ENCODE data around the gene ZNF14. TPM values are rescaled to one million over a fixed set of nuclear protein-coding genes. Genes with fewer than 3 reads are reported as not detected.
"Not testable (repeated sequence)": the region's sequence is repeated elsewhere in the genome, so short reads cannot be mapped to it uniquely, and the experiment has no call there.

Gene ZNF14
- total and polyA plus RNA-seq, 10 donors = 5.2 to 17.1 (median 10.5) TPM

GRCh38 chr19:19691683-19692082, 41.2 kb downstream of the ZNF14 start:
- Histone ChIP-seq H3K4me3 (no peak overlapping the region), H3K27me3 (replicated peaks in 1 of 7) (no peaks in the 10 kb centered on the region), H3K36me3 (peaks cover 0 to 14% (median 0%) of the 10 kb centered on the region in 6 donors), H3K9me3 (peaks cover 0 to 77% (median 32%) of the 10 kb centered on the region in 8 donors), H3K27ac (no peak overlapping the region), H3K4me1 (no peaks in the 10 kb centered on the region)
- 87 to 96% (median 93%) methylated on average over 10 of the region's 10 CpGs for WGBS, 5 donors
- no peak for TF ChIP-seq POLR2AphosphoS5 (IDR thresholded peaks at IDR 0.05)
- no peak for TF ChIP-seq CTCF (IDR thresholded peaks at IDR 0.05 in 8 of 11, conservative IDR thresholded peaks at IDR 0.05 in 3 of 11)
- no peak for TF ChIP-seq POLR2A (IDR thresholded peaks at IDR 0.05)
- intact Hi-C loops (cut with DNase I; ENCODE audit: low total_unique reads) = no loop called here
- no peak for DNase-seq

- H3K4me1 ChIP-seq; DNase-seq; H3K27me3 ChIP-seq (replicated peaks in 1 of 7); H3K4me3 ChIP-seq; H3K27ac ChIP-seq; intact Hi-C loops (cut with DNase I; ENCODE audit: low total_unique reads): not testable (repeated sequence)
- Histone ChIP-seq H3K9me3 (peaks cover 12 to 78% (median 47%) of the 10 kb centered on the region in 8 donors), H3K36me3 (peaks cover 0 to 33% (median 0%) of the 10 kb centered on the region in 6 donors)
- WGBS, 5 donors = 95 to 100% (median 97%) methylated on average over 10 of the region's 10 CpGs
These were observed 43.9 kb downstream of the ZNF14 start for GRCh38 chr19:19689023-19689422.

- H3K9me3 ChIP-seq = peaks cover 12 to 83% (median 61%) of the 10 kb centered on the region in 8 donors
- 95 to 99% (median 96%) methylated on average over 3 of the region's 3 CpGs for WGBS, 5 donors
- no peaks in the 10 kb centered on the region for H3K4me1 ChIP-seq
- no peak overlapping the region for H3K27ac ChIP-seq
- H3K36me3 ChIP-seq = peaks cover 0 to 50% (median 3%) of the 10 kb centered on the region in 6 donors
- intact Hi-C loops (cut with DNase I; ENCODE audit: low total_unique reads) = no loop called here
- no peak overlapping the region for H3K4me3 ChIP-seq
- TF ChIP-seq POLR2AphosphoS5 (IDR thresholded peaks at IDR 0.05) (peak in 1 of 3 donors; percentile 3), POLR2A (IDR thresholded peaks at IDR 0.05) (no peak)
- no peak for DNase-seq
- no peaks in the 10 kb centered on the region for H3K27me3 ChIP-seq (replicated peaks in 1 of 7)
These were observed 45.8 kb downstream of the ZNF14 start for GRCh38 chr19:19687090-19687489.

GRCh38 chr19:19686580-19686979, 46.3 kb downstream of the ZNF14 start:
- peaks cover 12 to 83% (median 64%) of the 10 kb centered on the region in 8 donors for H3K9me3 ChIP-seq
- no peak overlapping the region for H3K4me3 ChIP-seq
- intact Hi-C loops (cut with DNase I; ENCODE audit: low total_unique reads) = no loop called here
- no peaks in the 10 kb centered on the region for H3K27me3 ChIP-seq (replicated peaks in 1 of 7)
- WGBS, 5 donors = 93 to 99% (median 98%) methylated on average over 6 of the region's 6 CpGs
- H3K4me1 ChIP-seq = no peaks in the 10 kb centered on the region
- no peak for DNase-seq
- no peak for TF ChIP-seq POLR2A (IDR thresholded peaks at IDR 0.05)
- TF ChIP-seq CTCF (IDR thresholded peaks at IDR 0.05 in 8 of 11, conservative IDR thresholded peaks at IDR 0.05 in 3 of 11) = no peak
- TF ChIP-seq POLR2AphosphoS5 (IDR thresholded peaks at IDR 0.05) = no peak
- peaks cover 0 to 55% (median 5%) of the 10 kb centered on the region in 6 donors for H3K36me3 ChIP-seq
- H3K27ac ChIP-seq = no peak overlapping the region

- DNase-seq; H3K4me3 ChIP-seq; H3K27me3 ChIP-seq (replicated peaks in 1 of 7); H3K4me1 ChIP-seq; intact Hi-C loops (cut with DNase I; ENCODE audit: low total_unique reads); H3K27ac ChIP-seq: not testable (repeated sequence)
- peaks cover 0 to 59% (median 8%) of the 10 kb centered on the region in 6 donors for H3K36me3 ChIP-seq
- H3K9me3 ChIP-seq = peaks cover 12 to 83% (median 68%) of the 10 kb centered on the region in 8 donors
- 96 to 98% (median 97%) methylated on average over 15 of the region's 15 CpGs for WGBS, 5 donors
These were observed 46.8 kb downstream of the ZNF14 start for GRCh38 chr19:19686119-19686518.

Data from spleen (tissue), 11 donors.